Measurements from ENCODE around the gene HSD17B11. TPM values are rescaled to one million over a fixed set of nuclear protein-coding genes. Genes with fewer than 3 reads are reported as not detected.
"Not testable (repeated sequence)": the region's sequence is repeated elsewhere in the genome, so short reads cannot be mapped to it uniquely, and the experiment has no call there.

HSD17B11 gene
- total RNA-seq, 1 donor from 2014 or later: 30.8 TPM

GRCh38 chr4:87392183-87392582 is 1.2 kb upstream of the HSD17B11 start:
- no peak for DNase-seq (ENCODE audit: low spot score)
- Mint-ChIP-seq H3K27ac (no peak overlapping the region), H3K36me3 (peaks cover 9% of the 10 kb centered on the region), H3K27me3 (ENCODE audit: insufficient read depth, low read depth) (peaks cover 14% of the 10 kb centered on the region), H3K4me3 (no peak overlapping the region), H3K4me1 (peaks cover 17% of the 10 kb centered on the region), H3K9me3 (peaks cover 5% of the 10 kb centered on the region)
- Histone ChIP-seq H3K4me1 (no peaks in the 10 kb centered on the region), H3F3A (ENCODE audit: low read depth) (peaks cover 11% of the 10 kb centered on the region), H3K9me3 (ENCODE audit: low read depth) (no peaks in the 10 kb centered on the region), H3K79me2 (ENCODE audit: low read depth) (peaks cover 23% of the 10 kb centered on the region), H3K27me3 (peaks cover 13% of the 10 kb centered on the region), H2AFZ (replicated peaks) (no peak overlapping the region), H3K4me2 (no peak overlapping the region), H3K9ac (no peak overlapping the region), H3K36me3 (peaks cover 3% of the 10 kb centered on the region), H4K20me1 (ENCODE audit: low read depth) (no peaks in the 10 kb centered on the region), H3K4me3 (no peak overlapping the region), H3K27ac (no peak overlapping the region)
- no peak for TF ChIP-seq CTCF (IDR thresholded peaks at IDR 0.05)
- no peak for TF ChIP-seq EZH2phosphoT487 (IDR thresholded peaks at IDR 0.05)
- TF ChIP-seq EZH2 (IDR thresholded peaks at IDR 0.05): no peak

GRCh38 chr4:87391576-87392054 is 627 bp upstream of the HSD17B11 start:
- H3K36me3 ChIP-seq: peaks cover 3% of the 10 kb centered on the region
- H3K79me2 ChIP-seq (ENCODE audit: low read depth): peaks cover 23% of the 10 kb centered on the region
- Mint-ChIP-seq H3K4me3 (peak overlapping the region; percentile 94), H3K4me1 (peaks cover 17% of the 10 kb centered on the region), H3K9me3 (peaks cover 8% of the 10 kb centered on the region), H3K27me3 (ENCODE audit: insufficient read depth, low read depth) (peaks cover 14% of the 10 kb centered on the region), H3K36me3 (peaks cover 12% of the 10 kb centered on the region), H3K27ac (peak overlapping the region; percentile 92)
- DNase-seq (ENCODE audit: low spot score): no peak
- H2AFZ ChIP-seq (replicated peaks): peak overlapping the region; percentile 96
- no peaks in the 10 kb centered on the region for H3K9me3 ChIP-seq (ENCODE audit: low read depth)
- H3F3A ChIP-seq (ENCODE audit: low read depth): peaks cover 11% of the 10 kb centered on the region
- peak overlapping the region; percentile 93 for H3K4me2 ChIP-seq
- peaks cover 13% of the 10 kb centered on the region for H3K27me3 ChIP-seq
- H3K4me3 ChIP-seq: peak overlapping the region; percentile 68
- TF ChIP-seq EZH2 (IDR thresholded peaks at IDR 0.05): no peak
- no peak for TF ChIP-seq CTCF (IDR thresholded peaks at IDR 0.05)
- no peak for TF ChIP-seq EZH2phosphoT487 (IDR thresholded peaks at IDR 0.05)
- no peak overlapping the region for H3K9ac ChIP-seq
- H4K20me1 ChIP-seq (ENCODE audit: low read depth): no peaks in the 10 kb centered on the region
- H3K4me1 ChIP-seq: no peaks in the 10 kb centered on the region
- H3K27ac ChIP-seq: no peak overlapping the region

- H3K79me2 ChIP-seq (ENCODE audit: low read depth): peaks cover 23% of the 10 kb centered on the region
Measured at GRCh38 chr4:87390551-87390890, 467 bp downstream of the HSD17B11 start.

GRCh38 chr4:87390055-87390454 is 933 bp downstream of the HSD17B11 start:
- H3K4me3 Mint-ChIP-seq: peak overlapping the region; percentile 94
- H3K4me1 ChIP-seq; H3K27ac Mint-ChIP-seq; H2AFZ ChIP-seq (replicated peaks); H3K36me3 ChIP-seq; H3K27me3 Mint-ChIP-seq (ENCODE audit: insufficient read depth, low read depth); H4K20me1 ChIP-seq (ENCODE audit: low read depth); DNase-seq (ENCODE audit: low spot score); H3K27ac ChIP-seq; H3K9ac ChIP-seq; H3K9me3 ChIP-seq (ENCODE audit: low read depth): not testable (repeated sequence)
- peak overlapping the region; percentile 68 for H3K4me3 ChIP-seq
- peaks cover 23% of the 10 kb centered on the region for H3K79me2 ChIP-seq (ENCODE audit: low read depth)
- peaks cover 13% of the 10 kb centered on the region for H3K9me3 Mint-ChIP-seq
- peaks cover 11% of the 10 kb centered on the region for H3F3A ChIP-seq (ENCODE audit: low read depth)
- peaks cover 17% of the 10 kb centered on the region for H3K4me1 Mint-ChIP-seq
- peaks cover 13% of the 10 kb centered on the region for H3K27me3 ChIP-seq
- peaks cover 20% of the 10 kb centered on the region for H3K36me3 Mint-ChIP-seq
- peak overlapping the region; percentile 93 for H3K4me2 ChIP-seq

More at GRCh38 chr4:87390551-87390890, 467 bp downstream of the HSD17B11 start:
- peak overlapping the region; percentile 93 for H3K4me2 ChIP-seq
- peak overlapping the region; percentile 40 for H3K9ac ChIP-seq
- peak overlapping the region; percentile 96 for H2AFZ ChIP-seq (replicated peaks)
- peaks cover 14% of the 10 kb centered on the region for H3K27me3 Mint-ChIP-seq (ENCODE audit: insufficient read depth, low read depth)
- no peak overlapping the region for H3K27ac ChIP-seq
- peak overlapping the region; percentile 92 for H3K27ac Mint-ChIP-seq
- peaks cover 10% of the 10 kb centered on the region for H3K9me3 Mint-ChIP-seq
- H4K20me1 ChIP-seq (ENCODE audit: low read depth): no peaks in the 10 kb centered on the region
- H3K4me3 Mint-ChIP-seq: peak overlapping the region; percentile 94
- peak overlapping the region; percentile 68 for H3K4me3 ChIP-seq
- H3K9me3 ChIP-seq (ENCODE audit: low read depth): no peaks in the 10 kb centered on the region
- no peak for DNase-seq (ENCODE audit: low spot score)
- peaks cover 3% of the 10 kb centered on the region for H3K36me3 ChIP-seq
- H3K36me3 Mint-ChIP-seq: peaks cover 17% of the 10 kb centered on the region
- H3F3A ChIP-seq (ENCODE audit: low read depth): peaks cover 11% of the 10 kb centered on the region
- H3K4me1 ChIP-seq: no peaks in the 10 kb centered on the region
- peaks cover 13% of the 10 kb centered on the region for H3K27me3 ChIP-seq
- peaks cover 17% of the 10 kb centered on the region for H3K4me1 Mint-ChIP-seq
- TF ChIP-seq CTCF (IDR thresholded peaks at IDR 0.05) (no peak), EZH2 (IDR thresholded peaks at IDR 0.05) (no peak), EZH2phosphoT487 (IDR thresholded peaks at IDR 0.05) (no peak)
